Astrocyte of the cerebellum (primary cell): ENCODE measurements around the gene NTF4.

Experiments used
- DNase-seq: peaks from one replicate; pipeline ENCODE4 v3.0.0-alpha.2; 2011; ENCODE audit warnings: low read depth
- H3K4me3 ChIP-seq: 2 replicates; pipeline ENCODE4 v1.5.1; 2011; ENCODE audit warnings: mild to moderate bottlenecking, low read depth, low read length, moderate library complexity
- CTCF ChIP-seq: IDR thresholded peaks from 2 replicates; pipeline ENCODE4 v1.5.1; 2012; ENCODE audit warnings: low read length, low read depth, moderate library complexity, mild to moderate bottlenecking; ENCODE audit errors: missing control alignments
- in situ Hi-C: cut with HindIII; loops from 2 replicates; pipeline ENCODE4 v1.10.0; 2017; ENCODE audit warnings: low sequenced_read_pairs

NTF4 gene

GRCh38 chr19:49016067-49016839, 48.4 kb downstream of the NTF4 start:
- H3K4me3 ChIP-seq, result no peak overlapping the region
- no peak for DNase-seq
- in situ Hi-C loops, result no loop called here
- no peak for TF ChIP-seq CTCF

GRCh38 chr19:49014870-49015255, 49.8 kb downstream of the NTF4 start:
- in situ Hi-C loops, result no loop called here
- H3K4me3 ChIP-seq, result no peak overlapping the region
- TF ChIP-seq CTCF, result no peak
- DNase-seq, result no peak

GRCh38 chr19:49014123-49014869, 50.3 kb downstream of the NTF4 start:
- TF ChIP-seq CTCF, result no peak
- no peak overlapping the region for H3K4me3 ChIP-seq
- no peak for DNase-seq
- in situ Hi-C loops, result no loop called here

- no peak for TF ChIP-seq CTCF
- DNase-seq, result no peak
- in situ Hi-C loops, result no loop called here
- no peak overlapping the region for H3K4me3 ChIP-seq
These were observed 53.4 kb downstream of the NTF4 start for GRCh38 chr19:49011194-49011593.
